Stimulated activated CD4-positive, alpha-beta T cell treated with anti-CD3 and anti-CD28 coated beads, Interleukin-1b, Interleukin-23, amount 100 ng/mL, for 48 hours (primary cell): ENCODE results near the gene ATP1A3.
"Not testable (repeated sequence)": the region's sequence is repeated elsewhere in the genome, so short reads cannot be mapped to it uniquely, and the experiment has no call there.

Experiments
- DNase-seq: peaks from one replicate; pipeline ENCODE4 v3.0.0-alpha.2; 2020

ATP1A3 gene

DNA sequence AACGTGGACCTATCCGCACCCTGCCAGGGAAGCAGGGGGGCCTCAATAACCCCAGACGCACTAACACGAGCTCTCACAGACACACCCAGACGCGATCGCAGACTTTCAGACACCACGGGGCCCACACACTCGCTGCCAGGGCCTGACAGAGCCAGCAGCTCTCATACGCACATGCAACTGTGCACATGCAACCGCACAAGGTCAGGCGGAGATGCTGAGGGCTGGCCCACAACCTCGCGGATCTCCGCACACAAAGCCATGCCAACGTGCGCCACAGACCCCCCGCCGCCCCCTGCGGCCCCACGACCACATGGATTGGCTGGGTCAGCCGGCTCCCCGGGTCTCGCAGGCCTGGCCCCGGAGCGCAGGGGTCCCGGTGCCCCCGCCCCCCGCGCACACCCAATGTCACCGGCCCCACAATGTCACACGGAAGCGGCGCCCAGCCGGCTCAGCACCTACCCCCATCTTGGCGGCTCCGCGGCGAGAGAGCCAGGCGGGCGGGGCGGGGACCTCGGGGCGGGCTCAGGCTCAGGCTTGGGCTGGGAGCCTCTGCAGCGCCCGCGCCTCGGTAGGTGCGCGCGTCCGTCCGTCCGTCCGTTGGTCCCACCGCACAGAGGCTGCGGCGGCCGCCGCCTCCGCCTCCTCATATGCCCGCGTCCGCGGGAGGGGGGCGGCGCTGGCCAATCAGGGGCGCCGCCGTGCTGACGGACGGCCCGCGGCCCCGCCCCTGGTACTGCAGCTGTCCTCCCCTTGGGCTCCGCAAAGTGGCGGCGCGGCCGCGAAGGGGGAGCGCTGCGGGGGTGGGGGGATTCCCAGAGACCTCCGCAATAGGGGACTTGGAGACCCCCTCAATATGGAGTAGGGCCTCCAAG lies at the start of gene ATP1A3:
Gene ATP1A3, minus strand, starts transcription at position 619 of the 872 bp plus-strand sequence. Its CDS starts 154 bp downstream, at position 465.
- peak; percentile 33 for DNase-seq

- DNase-seq = no peak
Observed at GRCh38 chr19:42042455-42043170, 48.6 kb upstream of the ATP1A3 start.

DNA sequence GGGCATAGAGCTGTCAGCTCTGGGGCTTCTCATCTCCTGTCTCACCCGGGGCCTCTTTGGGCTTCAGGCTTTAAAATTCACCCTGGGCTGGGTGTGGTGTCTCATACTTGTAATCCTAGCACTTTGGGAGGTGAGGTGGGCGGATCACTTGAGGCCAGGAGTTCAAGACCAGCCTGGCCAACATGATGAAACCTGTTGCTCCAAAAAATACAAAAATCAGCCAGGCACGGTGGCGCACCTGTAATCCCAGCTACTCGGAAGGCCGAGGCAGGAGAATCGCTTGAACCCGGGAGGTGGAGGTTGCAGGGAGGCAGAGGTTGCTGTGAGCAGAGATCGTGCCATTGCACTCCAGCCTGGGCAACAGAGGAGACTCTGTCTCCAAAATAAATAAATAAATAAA lies 46.5 kb upstream of the ATP1A3 start:
- not testable (repeated sequence) for DNase-seq

GRCh38 chr19:42040031-42040430 lies 46.0 kb upstream of the ATP1A3 start:
- DNase-seq = no peak

- DNase-seq = no peak
Observed at GRCh38 chr19:42038666-42039065, 44.6 kb upstream of the ATP1A3 start.

GRCh38 chr19:42037649-42038048 lies 43.6 kb upstream of the ATP1A3 start:
- no peak for DNase-seq

DNA sequence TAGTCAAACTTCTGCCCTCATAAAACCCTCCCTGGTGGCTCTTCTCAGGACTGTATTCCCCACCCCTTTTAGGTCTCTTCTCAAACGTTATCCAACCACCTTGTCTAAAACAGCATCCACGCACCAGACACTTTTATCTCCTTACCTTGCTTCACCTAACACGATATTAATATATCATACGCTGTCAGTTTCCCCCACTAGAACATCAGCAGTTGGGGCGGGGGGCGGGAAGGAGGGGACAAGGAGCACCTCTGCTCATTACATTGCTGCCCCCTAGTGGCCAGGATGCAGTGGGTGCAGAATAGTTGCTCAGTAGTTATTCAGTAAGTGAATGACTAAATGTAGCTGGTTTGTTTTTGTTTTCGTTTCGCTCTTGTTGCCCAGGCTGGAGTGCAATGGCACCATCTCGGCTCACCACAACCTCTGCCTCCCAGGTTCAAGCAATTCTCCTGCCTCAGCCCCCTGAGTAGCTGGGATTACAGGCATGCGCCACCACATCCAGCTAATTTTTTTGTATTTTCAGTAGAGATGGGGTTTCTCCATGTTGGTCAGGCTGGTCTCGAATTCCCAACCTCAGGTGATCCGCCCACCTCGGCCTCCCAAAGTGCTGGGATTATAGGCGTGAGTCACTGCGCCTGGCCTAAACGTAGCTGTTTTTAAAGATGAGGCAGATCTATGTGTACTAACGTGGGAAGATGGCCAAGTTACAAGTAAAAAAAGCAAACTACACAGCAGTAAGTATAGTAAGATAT lies 40.8 kb upstream of the ATP1A3 start:
- DNase-seq = peak; percentile 72

- no peak for DNase-seq
Observed at GRCh38 chr19:42033413-42033812, 39.4 kb upstream of the ATP1A3 start.

GRCh38 chr19:42032431-42032830 lies 38.4 kb upstream of the ATP1A3 start:
- DNase-seq = no peak

DNA sequence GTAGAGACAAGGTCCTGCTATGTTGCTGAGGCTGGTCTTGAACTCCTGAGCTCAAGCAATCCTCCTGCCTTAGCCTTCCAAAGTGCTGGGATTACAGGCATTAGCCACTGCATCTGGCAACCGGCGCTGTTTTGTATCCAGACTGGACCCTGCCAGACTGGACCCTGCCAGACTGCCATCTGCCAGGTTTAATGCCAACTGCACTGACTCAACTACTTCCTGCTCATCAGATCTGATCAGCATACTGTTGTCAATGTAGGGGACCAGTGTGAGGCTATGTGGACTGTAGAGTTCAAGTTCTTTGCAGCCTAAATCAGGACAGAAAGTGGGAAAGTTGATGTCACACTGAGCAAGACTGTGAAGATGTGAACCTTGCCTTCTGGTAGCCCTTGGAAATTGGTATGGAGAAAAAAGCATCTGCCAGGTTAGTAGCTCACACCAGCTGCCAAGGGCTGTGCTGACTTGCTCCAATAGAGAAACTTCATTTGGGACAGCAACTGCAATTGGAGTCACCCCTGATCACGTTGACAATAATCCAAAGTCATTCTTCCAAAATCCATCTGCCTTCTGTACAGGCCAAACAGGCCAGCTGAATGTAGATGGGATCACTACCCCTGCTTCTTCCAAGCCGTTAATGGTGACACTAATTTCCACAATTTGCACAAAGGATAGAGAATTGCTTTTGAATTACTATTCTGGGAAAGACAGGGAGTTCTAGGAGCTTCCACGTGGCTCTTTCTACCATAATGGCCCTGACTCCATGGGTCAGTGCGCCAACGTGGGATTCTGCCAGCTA lies 36.8 kb upstream of the ATP1A3 start:
- DNase-seq = no peak

DNA sequence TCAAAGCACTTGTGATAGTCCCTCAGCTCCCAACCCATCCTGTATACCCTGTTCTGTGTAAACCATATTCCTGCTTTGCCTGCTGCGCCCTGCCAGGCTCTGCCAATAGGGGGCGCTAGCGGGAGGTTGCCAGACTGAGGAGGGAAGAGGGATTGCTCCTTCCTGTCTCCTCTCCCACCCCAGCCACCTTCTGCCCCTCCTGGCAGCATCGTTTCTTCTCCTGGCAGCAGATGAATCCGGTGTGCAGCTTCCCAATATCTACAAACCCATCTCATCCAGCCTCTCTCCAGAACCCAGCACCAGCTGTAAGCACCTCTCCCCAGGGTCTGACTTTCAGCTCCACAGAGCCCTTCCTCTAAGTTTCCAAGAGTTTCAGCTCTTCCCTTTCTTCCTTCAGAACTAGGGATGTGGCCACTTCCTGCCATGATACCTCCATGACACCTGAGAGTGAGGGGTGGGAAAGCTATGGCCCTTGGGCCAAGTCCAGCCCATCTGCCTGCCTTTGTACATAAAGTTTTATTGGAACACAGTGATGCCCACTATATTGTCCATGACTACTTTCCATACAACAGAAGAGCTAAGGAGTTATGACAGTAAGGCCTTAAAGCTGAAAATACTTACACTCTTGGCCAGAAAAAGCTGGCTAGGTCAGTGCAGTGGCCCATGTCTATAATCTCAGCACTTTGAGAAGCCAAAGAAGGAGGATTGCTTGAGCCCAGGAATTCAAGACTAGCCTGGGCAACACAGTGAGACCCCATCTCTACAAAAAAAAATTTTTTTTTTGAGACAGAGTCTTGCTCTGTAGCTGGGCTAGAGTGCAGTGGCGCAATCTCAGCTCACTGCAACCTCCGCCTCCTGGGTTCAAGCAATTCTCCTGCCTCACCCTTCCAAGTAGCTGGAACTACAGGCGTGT lies 34.5 kb upstream of the ATP1A3 start:
- DNase-seq = peak; percentile 31

GRCh38 chr19:42024622-42025111 lies 30.6 kb upstream of the ATP1A3 start:
- no peak for DNase-seq

- no peak for DNase-seq
Observed at GRCh38 chr19:42023943-42024260, 29.9 kb upstream of the ATP1A3 start.

DNA sequence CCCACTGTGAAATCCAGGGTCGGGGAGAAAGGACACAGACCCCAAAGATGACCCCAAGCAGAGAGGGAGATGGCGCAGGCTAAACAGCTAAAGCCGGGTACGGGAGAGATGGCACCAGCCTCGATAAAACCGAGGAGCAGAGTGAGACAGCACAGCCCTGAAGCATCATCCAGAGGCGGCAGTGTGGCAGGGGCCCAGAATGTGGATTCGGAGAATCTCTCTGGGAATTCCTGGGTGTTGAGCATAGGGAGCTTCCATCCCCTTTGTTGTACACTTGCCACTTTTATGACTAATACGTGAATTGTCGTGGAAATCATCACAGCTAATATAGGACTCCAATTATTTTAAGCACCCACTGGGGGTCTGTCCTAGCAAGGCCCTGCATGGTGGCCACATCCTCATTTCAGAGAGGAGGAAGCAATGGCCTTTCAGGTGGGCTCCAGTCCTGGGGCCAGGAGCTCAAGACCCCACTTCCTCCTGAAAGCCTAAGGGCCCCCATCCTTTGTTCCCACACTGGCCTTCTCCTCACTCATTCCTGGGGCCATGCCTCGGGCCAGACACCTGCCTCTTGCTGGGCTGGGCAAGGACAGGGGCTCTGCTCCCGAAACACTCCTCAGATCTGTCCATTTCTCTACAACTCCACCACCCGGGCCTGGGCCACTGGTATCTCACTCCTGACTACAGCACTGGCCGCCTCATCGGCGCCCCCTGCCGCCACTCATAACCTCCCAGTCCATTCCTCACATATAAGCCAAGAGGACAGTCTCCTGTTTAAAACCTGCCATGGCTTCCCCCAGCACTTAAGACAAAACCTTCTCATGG lies 29.3 kb upstream of the ATP1A3 start:
- peak; percentile 15 for DNase-seq

GRCh38 chr19:42022616-42023015 lies 28.6 kb upstream of the ATP1A3 start:
- no peak for DNase-seq

- no peak for DNase-seq
Observed at GRCh38 chr19:42021185-42021584, 27.2 kb upstream of the ATP1A3 start.

DNA sequence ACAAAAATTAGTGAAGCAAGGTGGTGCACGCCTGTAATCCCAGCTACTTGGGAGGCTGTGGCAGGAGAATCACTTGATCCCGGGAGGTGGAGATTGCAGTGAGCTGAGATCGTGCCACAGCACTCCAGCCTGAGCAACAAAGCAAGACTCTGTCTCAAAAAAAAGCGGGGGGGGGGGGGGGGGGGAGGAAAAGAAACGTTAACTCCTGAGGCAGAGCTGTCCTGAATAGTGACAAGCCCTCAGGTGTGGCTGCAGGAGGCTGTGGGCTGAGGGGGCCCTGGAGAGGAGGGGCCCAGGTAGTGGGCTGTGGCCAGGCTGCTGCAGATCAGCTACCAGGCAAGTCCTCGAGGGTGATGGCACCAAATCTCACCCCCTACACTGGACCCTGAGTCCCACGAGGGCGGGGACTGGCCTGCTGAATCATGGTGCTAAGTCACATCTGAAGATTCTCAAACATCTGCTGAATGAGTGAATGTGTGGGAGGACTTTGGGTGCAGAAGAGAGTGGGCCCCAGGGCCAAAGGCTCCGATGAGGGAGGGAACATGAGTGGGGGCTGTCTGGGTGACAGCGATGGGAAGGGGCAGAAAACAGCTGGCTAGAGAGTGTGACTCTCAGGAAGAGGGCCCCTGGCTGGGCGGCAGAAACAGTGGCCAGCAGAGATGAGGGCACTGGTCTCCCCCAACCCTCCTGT lies 24.6 kb upstream of the ATP1A3 start:
- DNase-seq = no peak

DNA sequence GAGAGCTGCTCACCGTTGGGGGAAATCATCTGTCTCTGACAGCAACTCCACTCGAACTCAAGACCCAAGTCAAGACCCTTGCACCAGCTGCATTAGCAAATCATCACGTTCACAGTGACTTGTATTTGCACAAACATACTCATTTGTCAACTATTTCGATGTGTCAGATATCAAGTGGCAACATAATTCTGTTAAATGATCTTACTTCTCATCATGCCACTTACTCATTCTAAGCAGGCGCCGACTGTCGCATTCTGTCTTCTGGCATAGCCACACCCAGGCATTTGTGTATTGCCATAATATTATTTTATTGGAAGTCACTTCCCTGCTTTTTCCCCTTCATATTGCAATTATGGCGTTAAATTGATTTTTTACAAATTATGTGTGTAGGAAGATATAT lies 23.0 kb upstream of the ATP1A3 start:
- DNase-seq = no peak

- not testable (repeated sequence) for DNase-seq
Observed at GRCh38 chr19:42012747-42013146, 18.7 kb upstream of the ATP1A3 start.
